ENCODE results near the gene NOL4L. TPM values are rescaled to one million over a fixed set of nuclear protein-coding genes. Genes with fewer than 3 reads are reported as not detected.

NOL4L gene
- polyA plus RNA-seq, 1 donor (not counting 4 experiments of a cell fraction or from before 2014, with no cell fraction given) = 1.0 TPM

- no peaks in the 10 kb centered on the region for H4K20me1 ChIP-seq (ENCODE audit: control insufficient read depth, extremely low read depth, insufficient read depth, low read length)
- H3K4me3 ChIP-seq (ENCODE audit: control insufficient read depth in 2 of 3, extremely low read depth in 1 of 3, insufficient read depth in 2 of 3, low read depth in 1 of 3, low read length in 3 of 3) = no peak overlapping the region
- dilution Hi-C loops (cut with MboI; ENCODE audit: extremely low pct_ligation_motif_present, low sequenced_read_pairs) = no loop called here
- H3K9ac ChIP-seq (ENCODE audit: control insufficient read depth, extremely low read depth, insufficient read depth, low read length) = no peak overlapping the region
- H3K36me3 ChIP-seq (ENCODE audit: control insufficient read depth in 2 of 2, extremely low read depth in 1 of 2, insufficient read depth in 2 of 2, low read length in 2 of 2) = no peaks in the 10 kb centered on the region
- peaks cover 9% of the 10 kb centered on the region for H3K27me3 ChIP-seq (ENCODE audit: control insufficient read depth, extremely low read depth, insufficient read depth, low read length)
- DNase-seq (ENCODE audit: low read depth, low spot score) (no peak), FAIRE-seq (no peak)
- TF ChIP-seq EZH2 (IDR thresholded peaks at IDR 0.05; ENCODE audit: low read length) (no peak), CTCF (optimal IDR thresholded peaks at IDR 0.05 in 1 of 3, IDR thresholded peaks at IDR 0.05 in 1 of 3, conservative IDR thresholded peaks at IDR 0.05 in 1 of 3; ENCODE audit: extremely low read depth in 1 of 3, insufficient read depth in 2 of 3, low read length in 3 of 3) (no peak)
- H2AFZ ChIP-seq (ENCODE audit: control insufficient read depth, low read length) = no peak overlapping the region
- H3K4me1 ChIP-seq (ENCODE audit: control insufficient read depth, extremely low read depth, insufficient read depth, low read length) = no peaks in the 10 kb centered on the region
- H3K4me2 ChIP-seq (ENCODE audit: control insufficient read depth, extremely low read depth, insufficient read depth, low read depth, low read length) = no peak overlapping the region
- no peaks in the 10 kb centered on the region for H3K79me2 ChIP-seq (ENCODE audit: control insufficient read depth, insufficient read depth, low read length)
- H3K27ac ChIP-seq (ENCODE audit: control insufficient read depth, insufficient read depth, low read length) = no peak overlapping the region
- no peaks in the 10 kb centered on the region for H3K9me1 ChIP-seq (ENCODE audit: control insufficient read depth, extremely low read depth, insufficient read depth, low read length)
- H3K9me3 ChIP-seq (ENCODE audit: control insufficient read depth, low read depth, low read length) = no peaks in the 10 kb centered on the region
Observed at GRCh38 chr20:32572271-32572968, 12.7 kb downstream of the NOL4L start.

GRCh38 chr20:32571566-32571965 is 13.6 kb downstream of the NOL4L start:
- dilution Hi-C loops (cut with MboI; ENCODE audit: extremely low pct_ligation_motif_present, low sequenced_read_pairs) = no loop called here
- Histone ChIP-seq H3K4me1 (ENCODE audit: control insufficient read depth, extremely low read depth, insufficient read depth, low read length) (no peaks in the 10 kb centered on the region), H3K27me3 (ENCODE audit: control insufficient read depth, extremely low read depth, insufficient read depth, low read length) (peaks cover 9% of the 10 kb centered on the region), H3K9ac (ENCODE audit: control insufficient read depth, extremely low read depth, insufficient read depth, low read length) (no peak overlapping the region), H2AFZ (ENCODE audit: control insufficient read depth, low read length) (no peak overlapping the region), H3K36me3 (ENCODE audit: control insufficient read depth in 2 of 2, extremely low read depth in 1 of 2, insufficient read depth in 2 of 2, low read length in 2 of 2) (no peaks in the 10 kb centered on the region), H3K4me3 (ENCODE audit: control insufficient read depth in 2 of 3, extremely low read depth in 1 of 3, insufficient read depth in 2 of 3, low read depth in 1 of 3, low read length in 3 of 3) (no peak overlapping the region), H3K4me2 (ENCODE audit: control insufficient read depth, extremely low read depth, insufficient read depth, low read depth, low read length) (no peak overlapping the region), H4K20me1 (ENCODE audit: control insufficient read depth, extremely low read depth, insufficient read depth, low read length) (no peaks in the 10 kb centered on the region), H3K9me3 (ENCODE audit: control insufficient read depth, low read depth, low read length) (no peaks in the 10 kb centered on the region), H3K27ac (ENCODE audit: control insufficient read depth, insufficient read depth, low read length) (no peak overlapping the region), H3K79me2 (ENCODE audit: control insufficient read depth, insufficient read depth, low read length) (no peaks in the 10 kb centered on the region), H3K9me1 (ENCODE audit: control insufficient read depth, extremely low read depth, insufficient read depth, low read length) (no peaks in the 10 kb centered on the region)
- no peak for TF ChIP-seq EZH2 (IDR thresholded peaks at IDR 0.05; ENCODE audit: low read length)
- TF ChIP-seq CTCF (optimal IDR thresholded peaks at IDR 0.05 in 1 of 3, IDR thresholded peaks at IDR 0.05 in 1 of 3, conservative IDR thresholded peaks at IDR 0.05 in 1 of 3; ENCODE audit: extremely low read depth in 1 of 3, insufficient read depth in 2 of 3, low read length in 3 of 3) = no peak
- FAIRE-seq (no peak), DNase-seq (ENCODE audit: low read depth, low spot score) (no peak)

Measured in keratinocyte (primary cell).